Lower leg skin (tissue), 3 donors: ENCODE data around the gene EIF6.

Source experiments
- CTCF ChIP-seq, 3 donors: fragments of 450-650 bp; IDR thresholded peaks; one replicate each; pipeline ENCODE4 v1.5.1; 2016; ENCODE audit warnings: antibody characterized with exemption in 3 of 3, mild to moderate bottlenecking in 3 of 3, moderate library complexity in 2 of 3
- POLR2A ChIP-seq, 2 donors: fragments of 450-650 bp; IDR thresholded peaks; one replicate each; pipeline ENCODE4 v1.6.1; 2016 to 2017; ENCODE audit warnings: antibody characterized with exemption in 2 of 2, mild to moderate bottlenecking in 1 of 2, moderate library complexity in 1 of 2

- no peak for TF ChIP-seq CTCF (IDR thresholded peaks at IDR 0.05)
- no peak for TF ChIP-seq POLR2A (IDR thresholded peaks at IDR 0.05)
Measured at GRCh38 chr20:35243317-35243716, 41.3 kb downstream of the EIF6 start.
